ENCODE results near the gene IRF9. TPM values are rescaled to one million over a fixed set of nuclear protein-coding genes. Genes with fewer than 3 reads are reported as not detected.
A peak's percentile ranks its signal among the peaks of the same experiment; 100 is the strongest.

Gene IRF9
- total RNA-seq, 2 donors from 2014 or later = 74.8 to 86.1 TPM

GRCh38 chr14:24143511-24143910, 17.6 kb upstream of the IRF9 start:
- H3K4me1 ChIP-seq (ENCODE audit: control insufficient read depth in 1 of 2, low read depth in 2 of 2) = peaks cover 21 to 38% of the 10 kb centered on the region in 2 donors

GRCh38 chr14:24144451-24144850, 16.6 kb upstream of the IRF9 start:
- no peak for DNase-seq (ENCODE audit: low spot score)
- H3K4me1 ChIP-seq (ENCODE audit: control insufficient read depth in 1 of 2, low read depth in 2 of 2) = peaks cover 20 to 44% of the 10 kb centered on the region in 2 donors

More at GRCh38 chr14:24143511-24143910, 17.6 kb upstream of the IRF9 start:
- H3K9me3 ChIP-seq = no peaks in the 10 kb centered on the region
- no peak for ATAC-seq (ENCODE audit: insufficient number of reproducible peaks, low FRiP score, low read depth)
- no peak overlapping the region for H3K4me3 ChIP-seq
- no peak overlapping the region for H3K27ac ChIP-seq
- peaks cover 9% of the 10 kb centered on the region for H3K36me3 ChIP-seq
- TF ChIP-seq, protein P1, sequence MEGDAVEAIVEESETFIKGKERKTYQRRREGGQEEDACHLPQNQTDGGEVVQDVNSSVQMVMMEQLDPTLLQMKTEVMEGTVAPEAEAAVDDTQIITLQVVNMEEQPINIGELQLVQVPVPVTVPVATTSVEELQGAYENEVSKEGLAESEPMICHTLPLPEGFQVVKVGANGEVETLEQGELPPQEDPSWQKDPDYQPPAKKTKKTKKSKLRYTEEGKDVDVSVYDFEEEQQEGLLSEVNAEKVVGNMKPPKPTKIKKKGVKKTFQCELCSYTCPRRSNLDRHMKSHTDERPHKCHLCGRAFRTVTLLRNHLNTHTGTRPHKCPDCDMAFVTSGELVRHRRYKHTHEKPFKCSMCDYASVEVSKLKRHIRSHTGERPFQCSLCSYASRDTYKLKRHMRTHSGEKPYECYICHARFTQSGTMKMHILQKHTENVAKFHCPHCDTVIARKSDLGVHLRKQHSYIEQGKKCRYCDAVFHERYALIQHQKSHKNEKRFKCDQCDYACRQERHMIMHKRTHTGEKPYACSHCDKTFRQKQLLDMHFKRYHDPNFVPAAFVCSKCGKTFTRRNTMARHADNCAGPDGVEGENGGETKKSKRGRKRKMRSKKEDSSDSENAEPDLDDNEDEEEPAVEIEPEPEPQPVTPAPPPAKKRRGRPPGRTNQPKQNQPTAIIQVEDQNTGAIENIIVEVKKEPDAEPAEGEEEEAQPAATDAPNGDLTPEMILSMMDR (IDR thresholded peaks at IDR 0.05) = no peak
- no peak for DNase-seq (ENCODE audit: low spot score)
- no peaks in the 10 kb centered on the region for H3K27me3 ChIP-seq (replicated peaks; ENCODE audit: insufficient read depth)

DNA sequence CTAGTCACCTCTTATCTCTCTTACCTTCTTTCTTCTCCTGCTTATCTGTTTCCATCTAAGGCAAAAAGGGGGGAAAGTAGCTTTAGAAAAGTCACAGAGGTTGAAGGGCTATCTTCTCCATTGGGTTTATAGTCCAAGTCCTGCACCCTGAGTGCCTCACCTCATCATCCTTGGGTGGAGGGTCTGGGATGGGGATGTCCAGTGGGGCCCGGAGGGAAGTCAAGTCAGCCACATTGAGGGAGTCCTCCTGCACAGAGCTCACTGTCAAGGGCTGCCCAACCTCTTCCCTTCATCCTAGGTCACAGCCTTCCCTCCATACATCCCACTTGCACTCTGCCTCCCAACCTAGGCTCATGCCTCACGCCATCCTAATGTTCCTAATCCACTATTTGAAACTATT, 15.8 kb upstream of the IRF9 start:
- TF ChIP-seq, protein P1 (IDR thresholded peaks at IDR 0.05) = no peak
- H3K27ac ChIP-seq = peak overlapping the region; percentile 72 to 87
- peak overlapping the region; percentile 92 for H3K4me3 ChIP-seq
- H3K36me3 ChIP-seq = peaks cover 12% of the 10 kb centered on the region
- H3K9me3 ChIP-seq = no peaks in the 10 kb centered on the region
- no peak for ATAC-seq (ENCODE audit: insufficient number of reproducible peaks, low FRiP score, low read depth)
- no peak for DNase-seq (ENCODE audit: low spot score)
- H3K27me3 ChIP-seq (replicated peaks; ENCODE audit: insufficient read depth) = no peaks in the 10 kb centered on the region
- H3K4me1 ChIP-seq (ENCODE audit: control insufficient read depth in 1 of 2, low read depth in 2 of 2) = peaks cover 18 to 36% of the 10 kb centered on the region in 2 donors

More at GRCh38 chr14:24144451-24144850, 16.6 kb upstream of the IRF9 start:
- H3K36me3 ChIP-seq = peaks cover 6% of the 10 kb centered on the region
- TF ChIP-seq, protein P1 (IDR thresholded peaks at IDR 0.05) = no peak
- H3K4me3 ChIP-seq = no peak overlapping the region
- ATAC-seq (ENCODE audit: insufficient number of reproducible peaks, low FRiP score, low read depth) = no peak
- H3K27ac ChIP-seq = no peak overlapping the region
- no peaks in the 10 kb centered on the region for H3K9me3 ChIP-seq
- no peaks in the 10 kb centered on the region for H3K27me3 ChIP-seq (replicated peaks; ENCODE audit: insufficient read depth)

DNA sequence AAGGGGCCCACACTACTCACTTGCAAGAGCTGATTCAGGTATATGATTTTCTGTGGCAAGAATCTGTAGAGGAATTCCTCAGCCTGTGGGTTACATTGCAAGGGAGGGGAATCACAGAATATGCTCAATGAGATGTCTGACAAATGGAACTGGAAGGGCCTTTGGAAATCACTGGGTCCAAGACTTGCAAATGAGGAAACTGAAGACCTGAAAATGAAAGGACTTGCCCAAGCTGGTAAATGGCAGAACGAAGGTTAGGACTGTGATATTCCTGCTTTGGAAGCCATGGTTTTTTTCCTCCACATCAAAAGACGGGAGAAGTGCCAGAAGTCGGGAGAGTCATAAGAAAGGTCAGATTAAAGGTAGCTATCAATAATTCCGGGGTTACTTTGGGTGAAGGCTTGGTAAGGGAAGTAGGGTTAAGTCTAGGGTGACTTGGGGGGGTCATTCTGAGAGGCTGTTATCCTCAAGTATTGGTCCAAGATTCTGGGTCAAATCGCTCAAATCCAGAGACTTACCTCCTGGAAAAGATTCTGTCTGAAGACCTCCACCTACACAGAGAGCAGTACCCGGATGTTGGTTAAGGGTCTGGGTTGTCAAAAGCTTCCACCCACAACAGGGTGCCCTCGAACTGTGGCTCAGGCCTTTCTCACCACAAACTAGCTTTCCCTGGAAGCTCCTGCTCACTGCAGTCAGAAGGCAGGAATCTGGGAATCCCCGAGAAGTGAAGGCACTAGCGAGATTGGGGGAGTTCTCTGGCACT, 15.2 kb upstream of the IRF9 start:
- Histone ChIP-seq H3K9me3 (no peaks in the 10 kb centered on the region), H3K4me3 (peak overlapping the region; percentile 92), H3K4me1 (ENCODE audit: control insufficient read depth in 1 of 2, low read depth in 2 of 2) (peaks cover 18 to 36% of the 10 kb centered on the region in 2 donors), H3K36me3 (peaks cover 16% of the 10 kb centered on the region), H3K27ac (peak overlapping the region; percentile 72 to 87), H3K27me3 (replicated peaks; ENCODE audit: insufficient read depth) (no peaks in the 10 kb centered on the region)
- ATAC-seq (ENCODE audit: insufficient number of reproducible peaks, low FRiP score, low read depth) (no peak), DNase-seq (ENCODE audit: low spot score) (no peak)
- TF ChIP-seq, protein P1 (IDR thresholded peaks at IDR 0.05) = no peak

DNA sequence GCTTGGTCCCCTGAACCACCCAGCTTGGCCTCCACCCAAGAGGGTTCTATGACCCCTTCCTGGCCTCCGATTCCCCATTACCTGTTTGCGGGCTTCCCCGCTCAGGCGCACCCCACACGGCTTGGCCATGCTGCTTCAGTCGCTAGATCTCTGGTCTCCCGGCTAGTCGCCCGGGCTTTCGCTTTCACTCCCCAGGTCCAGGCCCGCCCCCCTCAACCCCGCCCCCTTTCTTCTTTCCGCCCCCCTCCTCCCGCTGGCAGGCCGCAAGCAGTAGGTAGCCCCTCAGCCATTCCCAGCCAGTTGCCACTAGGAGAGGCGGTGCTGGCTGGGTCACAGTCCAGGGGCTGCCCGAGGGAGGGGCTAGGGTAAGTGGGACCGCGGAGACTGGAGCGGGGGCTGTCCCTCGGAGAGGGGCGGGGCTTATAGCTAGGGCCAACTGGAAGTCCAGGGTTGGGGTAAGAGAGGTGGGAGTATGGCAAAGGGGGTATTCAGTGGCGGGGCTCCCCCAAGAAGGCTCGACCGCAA, 14.6 kb upstream of the IRF9 start, which contains the start of gene PSME2:
Gene PSME2, minus strand, starts transcription at position 158 of the 525 bp plus-strand sequence. Its CDS starts 29 bp downstream, at position 129.
- Histone ChIP-seq H3K4me3 (peak within 1 kb of the TSS; percentile 92), H3K27me3 (replicated peaks; ENCODE audit: insufficient read depth) (no peaks in the 10 kb centered on the region), H3K36me3 (peaks cover 22% of the 10 kb centered on the region), H3K4me1 (ENCODE audit: control insufficient read depth in 1 of 2, low read depth in 2 of 2) (peaks cover 18 to 36% of the 10 kb centered on the region in 2 donors), H3K9me3 (no peaks in the 10 kb centered on the region), H3K27ac (peak within 1 kb of the TSS; percentile 87 to 88)
- peak; percentile 88 for DNase-seq (ENCODE audit: low spot score)
- TF ChIP-seq, protein P1 (IDR thresholded peaks at IDR 0.05) = no peak
- ATAC-seq (ENCODE audit: insufficient number of reproducible peaks, low FRiP score, low read depth) = peak; percentile 65

All from thoracic aorta (tissue), 2 donors.